AG09309 (cell line): ENCODE measurements around the gene ZSWIM4.
"Not testable (repeated sequence)": the region's sequence is repeated elsewhere in the genome, so short reads cannot be mapped to it uniquely, and the experiment has no call there.

ENCODE experiments used
- DNase-seq: peaks from one replicate; pipeline ENCODE4 v3.0.0-alpha.2; 2010; ENCODE audit warnings: low read depth
- H3K4me3 ChIP-seq: 2 replicates; pipeline ENCODE4 v1.5.1; 2011; ENCODE audit warnings: mild to moderate bottlenecking, low read depth, low read length, moderate library complexity; ENCODE audit not compliant: control insufficient read depth
- TF ChIP-seq, protein P1 (sequence below): IDR thresholded peaks from 2 replicates; pipeline ENCODE4 v1.5.1; 2011; ENCODE audit warnings: mild to moderate bottlenecking, low read depth, low read length, inconsistent platforms; ENCODE audit not compliant: insufficient read depth, control insufficient read depth; ENCODE audit errors: missing control alignments

Gene ZSWIM4

DNA sequence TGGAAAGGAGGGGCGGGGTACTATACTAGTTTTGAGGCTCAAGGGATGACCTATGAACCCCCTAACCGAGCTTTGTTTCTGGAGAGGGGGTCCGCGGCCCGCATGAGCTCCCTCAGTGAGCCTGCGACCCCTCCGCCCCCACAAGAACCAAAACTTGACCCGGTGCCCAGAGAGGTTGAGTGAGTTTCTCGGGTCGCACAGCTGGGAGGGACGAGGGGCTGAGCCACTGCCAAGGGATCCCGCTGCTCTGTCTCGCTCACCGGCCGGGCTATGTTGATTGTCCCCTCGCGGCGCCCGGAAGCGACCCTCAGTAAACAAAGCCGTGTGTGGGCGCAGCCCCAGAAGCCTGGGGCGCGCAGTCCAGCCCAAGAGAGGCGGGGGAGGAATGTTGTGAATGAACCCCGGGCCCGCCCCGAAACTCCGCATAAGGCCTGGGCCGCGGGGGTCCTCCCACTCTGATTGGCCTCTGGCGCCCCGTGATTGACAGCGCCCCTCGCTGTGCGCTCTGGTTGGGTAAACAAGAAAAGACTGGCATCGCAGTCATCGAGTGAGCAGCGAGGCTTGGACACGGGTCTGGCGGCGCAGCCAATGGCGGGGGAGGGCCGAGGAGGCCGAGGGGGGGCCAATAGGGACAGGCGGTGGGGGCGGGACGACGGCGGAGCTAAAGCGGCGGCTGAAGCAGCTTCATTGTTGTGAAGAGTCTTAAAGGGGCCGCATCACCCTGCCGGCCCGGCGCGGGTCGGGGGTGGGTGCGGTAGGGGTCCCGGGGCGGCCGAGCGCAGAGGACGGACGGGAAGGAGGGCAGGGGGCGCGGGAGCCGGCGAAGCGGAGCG lies at the start of gene ZSWIM4:
TSS of gene ZSWIM4 (plus strand) at position 687 of the 833 bp plus-strand sequence. CDS start 206 bp downstream, outside the sequence.
- peak; percentile 98 for DNase-seq

GRCh38 chr19:13747098-13747453 lies 48.2 kb upstream of the ZSWIM4 start:
- peak overlapping the region; percentile 82 for H3K4me3 ChIP-seq
- no peak for DNase-seq
- TF ChIP-seq, protein P1, sequence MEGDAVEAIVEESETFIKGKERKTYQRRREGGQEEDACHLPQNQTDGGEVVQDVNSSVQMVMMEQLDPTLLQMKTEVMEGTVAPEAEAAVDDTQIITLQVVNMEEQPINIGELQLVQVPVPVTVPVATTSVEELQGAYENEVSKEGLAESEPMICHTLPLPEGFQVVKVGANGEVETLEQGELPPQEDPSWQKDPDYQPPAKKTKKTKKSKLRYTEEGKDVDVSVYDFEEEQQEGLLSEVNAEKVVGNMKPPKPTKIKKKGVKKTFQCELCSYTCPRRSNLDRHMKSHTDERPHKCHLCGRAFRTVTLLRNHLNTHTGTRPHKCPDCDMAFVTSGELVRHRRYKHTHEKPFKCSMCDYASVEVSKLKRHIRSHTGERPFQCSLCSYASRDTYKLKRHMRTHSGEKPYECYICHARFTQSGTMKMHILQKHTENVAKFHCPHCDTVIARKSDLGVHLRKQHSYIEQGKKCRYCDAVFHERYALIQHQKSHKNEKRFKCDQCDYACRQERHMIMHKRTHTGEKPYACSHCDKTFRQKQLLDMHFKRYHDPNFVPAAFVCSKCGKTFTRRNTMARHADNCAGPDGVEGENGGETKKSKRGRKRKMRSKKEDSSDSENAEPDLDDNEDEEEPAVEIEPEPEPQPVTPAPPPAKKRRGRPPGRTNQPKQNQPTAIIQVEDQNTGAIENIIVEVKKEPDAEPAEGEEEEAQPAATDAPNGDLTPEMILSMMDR: no peak

More for the DNA sequence above, at the start of gene ZSWIM4:
- TF ChIP-seq, protein P1: no peak
- H3K4me3 ChIP-seq: peak within 1 kb of the TSS; percentile 95

DNA sequence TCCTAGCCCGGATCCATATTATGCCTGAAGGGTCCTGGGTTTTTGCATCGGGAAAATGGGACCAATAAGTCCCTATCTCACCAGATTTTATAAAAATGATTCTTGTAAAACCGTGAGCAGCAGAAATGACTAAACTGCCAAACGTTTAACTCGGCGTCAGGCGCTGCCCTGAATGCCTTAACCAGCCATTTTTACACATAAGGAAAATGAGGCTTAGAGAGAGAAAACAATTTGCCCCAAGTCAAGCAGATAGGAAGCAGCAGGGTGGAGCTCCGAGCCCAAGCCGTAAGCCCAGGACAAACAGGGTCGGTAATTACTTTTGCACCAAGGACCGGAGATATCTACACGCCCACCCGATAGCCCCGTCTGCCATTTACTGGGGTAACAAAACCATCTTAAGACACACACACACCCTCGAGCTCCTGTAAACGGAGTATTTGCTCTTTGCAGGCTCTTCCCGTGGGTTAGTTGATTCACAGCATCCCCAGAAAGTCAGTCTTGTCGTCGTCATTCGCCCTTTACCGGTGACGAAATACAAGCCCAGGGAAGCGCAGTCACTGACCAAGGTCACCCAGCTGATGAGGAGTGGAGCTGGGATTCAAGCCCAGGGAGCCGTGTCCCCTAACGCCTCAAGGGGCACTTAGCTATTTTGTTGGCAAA lies 46.9 kb upstream of the ZSWIM4 start:
- peak; percentile 16 for DNase-seq
- H3K4me3 ChIP-seq: peak overlapping the region; percentile 82
- TF ChIP-seq, protein P1: no peak

DNA sequence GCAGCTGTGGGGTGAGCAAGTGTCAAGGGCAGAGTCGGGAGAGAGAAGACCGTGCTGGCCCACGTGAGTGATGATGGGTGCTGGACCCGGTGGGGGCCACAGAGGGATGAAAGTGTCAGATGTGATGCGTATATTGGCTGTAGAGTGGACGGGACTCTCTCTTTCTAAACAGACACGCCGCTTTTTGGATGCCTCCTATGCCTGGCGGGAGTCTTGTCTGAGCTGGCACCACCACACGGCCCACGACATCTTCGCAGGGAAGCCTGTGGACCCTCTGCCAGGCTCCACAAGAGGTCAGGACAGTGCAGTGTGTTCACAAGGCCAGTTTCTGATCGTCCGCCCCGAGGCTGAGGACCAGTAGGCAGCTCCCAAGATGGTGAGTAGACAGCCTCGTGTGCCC lies 43.8 kb upstream of the ZSWIM4 start:
- no peak overlapping the region for H3K4me3 ChIP-seq
- DNase-seq: no peak
- TF ChIP-seq, protein P1: no peak

GRCh38 chr19:13753622-13754021 lies 41.6 kb upstream of the ZSWIM4 start:
- not testable (repeated sequence) for DNase-seq, H3K4me3 ChIP-seq

GRCh38 chr19:13756210-13756609 lies 39.0 kb upstream of the ZSWIM4 start:
- DNase-seq: no peak
- H3K4me3 ChIP-seq: no peak overlapping the region
- TF ChIP-seq, protein P1: no peak

DNA sequence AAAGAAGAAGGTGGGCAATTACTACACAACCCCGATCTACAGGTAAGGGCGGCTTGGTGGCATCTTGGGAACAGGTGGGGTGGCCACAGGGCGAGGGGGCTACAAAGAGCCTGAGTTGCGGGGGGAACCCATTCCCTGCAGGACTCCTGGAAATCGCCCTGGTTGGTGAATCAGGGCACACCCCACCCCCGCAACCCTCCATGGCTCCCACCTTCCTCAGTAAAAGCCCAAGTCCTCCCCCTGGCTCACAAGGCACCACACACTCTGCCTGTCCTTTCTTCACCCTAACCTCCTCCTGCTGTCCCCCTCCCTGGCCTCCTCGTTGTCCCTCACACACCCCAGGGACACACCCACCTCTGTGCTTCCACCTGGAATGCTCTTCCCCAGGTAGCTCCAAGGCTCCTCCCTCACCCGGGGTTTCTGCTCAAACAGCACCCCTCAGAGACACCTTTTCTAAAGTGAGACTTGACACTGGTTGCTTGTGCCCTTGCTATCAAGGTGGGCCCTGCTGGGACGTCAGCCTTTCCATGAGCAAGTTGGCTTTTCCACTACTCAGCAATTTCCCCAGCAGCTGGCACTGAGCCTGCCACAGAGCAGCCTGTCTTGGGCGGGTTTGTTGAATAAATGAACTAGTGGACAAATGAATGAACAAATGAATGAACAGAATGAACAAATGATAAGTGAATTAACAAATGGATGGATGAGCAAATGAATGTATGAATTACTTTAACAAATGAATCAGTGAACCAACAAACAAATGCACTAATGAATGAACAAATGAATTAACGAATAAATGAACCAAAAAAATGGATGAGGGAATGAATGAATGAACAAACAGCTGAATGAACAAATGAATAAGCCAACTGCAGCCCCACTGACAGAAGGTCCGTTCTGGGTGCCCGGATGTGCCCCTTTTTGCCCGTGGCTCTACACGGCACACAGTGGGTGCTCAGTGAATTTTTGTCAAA lies 37.2 kb upstream of the ZSWIM4 start:
- TF ChIP-seq, protein P1: no peak
- DNase-seq: no peak
- no peak overlapping the region for H3K4me3 ChIP-seq
